Measurements from ENCODE around the gene MX2. TPM values are rescaled to one million over a fixed set of nuclear protein-coding genes. Genes with fewer than 3 reads are reported as not detected.

Gene MX2
- polyA plus RNA-seq, 1 donor = 2.7 TPM

DNA sequence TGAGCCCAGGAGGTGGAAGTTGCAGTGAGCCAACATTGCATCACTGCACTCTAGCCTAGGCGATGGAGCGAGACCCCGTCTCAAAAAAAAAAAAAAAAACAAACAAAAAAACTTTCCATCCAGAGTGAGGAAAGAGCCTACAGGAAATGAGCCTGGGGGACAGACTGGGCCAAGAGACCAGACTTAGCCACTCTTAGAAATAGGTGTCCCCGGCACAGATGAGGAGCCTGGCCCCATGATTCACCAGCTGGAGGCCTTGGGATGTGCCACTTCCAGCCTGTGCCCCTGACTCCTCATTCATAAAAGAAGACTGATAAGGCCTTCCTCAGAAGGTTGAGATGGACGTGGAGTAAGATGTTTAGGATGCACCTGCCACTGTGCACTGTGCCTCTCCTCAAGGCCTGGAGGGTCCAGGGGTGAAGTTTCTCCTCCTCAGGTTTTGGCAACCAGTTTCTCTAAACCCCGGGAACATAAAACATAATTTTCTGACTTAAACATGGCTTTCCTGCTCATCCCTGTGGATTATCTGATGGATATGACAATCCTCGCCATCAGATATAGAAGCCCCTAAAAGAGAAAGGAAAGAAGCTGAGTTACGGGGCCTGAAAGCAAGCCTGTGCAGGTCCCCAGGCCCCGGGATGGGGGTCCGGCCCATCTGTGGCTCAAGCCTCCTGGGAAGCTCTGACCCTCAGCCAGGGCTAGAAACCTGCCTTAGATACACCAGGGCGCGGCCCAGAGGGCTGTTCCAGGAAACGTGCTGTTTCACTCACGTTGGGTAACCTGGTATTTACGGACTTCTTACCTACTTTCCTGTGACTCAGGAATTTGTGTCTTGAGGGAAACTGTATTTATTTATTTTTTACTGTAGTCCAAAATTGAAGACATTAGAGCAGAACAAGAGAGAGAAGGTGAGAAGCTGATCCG, 90.2 kb downstream of the MX2 start:
- Histone ChIP-seq H3K27ac (ENCODE audit: low read length) (no peak overlapping the region), H3K9me3 (ENCODE audit: control insufficient read depth, low read depth, low read length) (no peaks in the 10 kb centered on the region), H3K36me3 (ENCODE audit: control insufficient read depth, insufficient read depth, low read length) (peaks cover 22% of the 10 kb centered on the region), H3K4me3 (ENCODE audit: low read length) (no peak overlapping the region), H3K4me1 (ENCODE audit: control insufficient read depth, insufficient read depth, low read length) (no peaks in the 10 kb centered on the region), H3K27me3 (ENCODE audit: control insufficient read depth, insufficient read depth, low read length) (no peaks in the 10 kb centered on the region)
- 40% methylated on average over 1 of the region's 16 CpGs for WGBS (ENCODE audit: insufficient coverage, low lambda C conversion rate)
- DNase-seq = no peak

DNA sequence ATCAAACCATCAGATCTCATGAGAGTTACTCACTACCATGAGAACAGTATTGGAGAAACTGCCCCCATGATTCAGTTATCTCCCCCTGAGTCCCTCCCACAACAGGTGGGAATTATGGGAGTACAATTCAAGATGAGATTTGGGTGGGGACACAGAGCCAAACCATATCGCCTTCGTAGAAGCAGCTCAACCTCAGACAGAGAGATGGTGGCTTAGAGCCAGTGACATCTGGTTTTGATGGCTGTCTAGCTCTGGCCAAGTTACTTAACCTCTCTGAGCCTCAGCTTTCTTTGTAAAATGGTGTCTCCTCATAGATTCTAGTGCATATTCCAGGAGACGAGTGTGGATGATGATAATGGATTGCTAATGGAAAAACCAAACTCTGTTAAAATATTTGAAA, 91.4 kb downstream of the MX2 start:
- Histone ChIP-seq H3K36me3 (ENCODE audit: control insufficient read depth, insufficient read depth, low read length) (peaks cover 19% of the 10 kb centered on the region), H3K4me1 (ENCODE audit: control insufficient read depth, insufficient read depth, low read length) (no peaks in the 10 kb centered on the region), H3K4me3 (ENCODE audit: low read length) (no peak overlapping the region), H3K27me3 (ENCODE audit: control insufficient read depth, insufficient read depth, low read length) (no peaks in the 10 kb centered on the region), H3K9me3 (ENCODE audit: control insufficient read depth, low read depth, low read length) (no peaks in the 10 kb centered on the region), H3K27ac (ENCODE audit: low read length) (no peak overlapping the region)
- no CpG with 5 or more reads among the region's 3 CpGs for WGBS (ENCODE audit: insufficient coverage, low lambda C conversion rate)
- no peak for DNase-seq

DNA sequence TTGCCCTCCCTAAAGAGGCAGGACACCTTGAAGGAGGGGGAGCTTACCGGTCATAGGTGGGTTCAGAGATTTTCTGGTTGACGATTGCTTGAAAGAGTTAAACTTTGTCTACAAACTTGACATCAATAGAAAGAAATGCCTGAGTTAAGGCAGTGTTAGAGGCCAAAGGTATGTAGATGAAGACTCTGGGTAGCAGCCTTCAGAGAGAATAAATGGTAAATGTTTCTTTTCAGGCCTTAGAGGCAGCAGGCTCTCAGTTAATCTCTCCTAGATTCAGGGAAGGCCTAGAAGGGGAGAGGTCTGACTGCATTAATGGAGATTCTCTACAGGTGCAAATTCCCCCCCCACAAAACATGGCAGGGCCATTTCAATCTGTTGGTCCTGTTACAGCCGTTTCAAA, 91.9 kb downstream of the MX2 start:
- no peaks in the 10 kb centered on the region for H3K4me1 ChIP-seq (ENCODE audit: control insufficient read depth, insufficient read depth, low read length)
- no peak overlapping the region for H3K27ac ChIP-seq (ENCODE audit: low read length)
- DNase-seq = no peak
- H3K9me3 ChIP-seq (ENCODE audit: control insufficient read depth, low read depth, low read length) = no peaks in the 10 kb centered on the region
- WGBS (ENCODE audit: insufficient coverage, low lambda C conversion rate) = 100% methylated on average over 1 of the region's 3 CpGs
- H3K4me3 ChIP-seq (ENCODE audit: low read length) = no peak overlapping the region
- no peaks in the 10 kb centered on the region for H3K27me3 ChIP-seq (ENCODE audit: control insufficient read depth, insufficient read depth, low read length)
- peaks cover 19% of the 10 kb centered on the region for H3K36me3 ChIP-seq (ENCODE audit: control insufficient read depth, insufficient read depth, low read length)

DNA sequence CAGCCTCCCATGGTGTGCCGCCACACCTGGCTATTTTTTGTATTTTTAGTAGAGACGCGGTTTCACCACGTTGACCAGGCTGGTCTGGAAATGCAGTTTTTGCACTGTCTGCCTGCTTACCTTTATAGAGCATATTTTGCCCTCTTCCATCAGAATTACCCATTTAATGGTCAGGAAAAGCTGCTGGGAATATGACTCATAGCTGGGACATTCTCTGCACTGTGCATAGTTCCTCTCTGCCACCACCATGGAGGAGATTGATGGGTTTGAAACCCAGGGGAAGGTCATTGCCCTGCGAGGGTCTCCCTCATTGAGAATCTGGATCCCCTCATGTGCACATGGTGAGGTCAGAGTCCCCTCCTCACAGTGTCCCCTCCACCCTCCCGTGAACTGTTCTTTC, 96.3 kb downstream of the MX2 start:
- Histone ChIP-seq H3K9me3 (ENCODE audit: control insufficient read depth, low read depth, low read length) (no peaks in the 10 kb centered on the region), H3K4me1 (ENCODE audit: control insufficient read depth, insufficient read depth, low read length) (peaks cover 2% of the 10 kb centered on the region), H3K36me3 (ENCODE audit: control insufficient read depth, insufficient read depth, low read length) (peaks cover 9% of the 10 kb centered on the region), H3K4me3 (ENCODE audit: low read length) (no peak overlapping the region), H3K27ac (ENCODE audit: low read length) (no peak overlapping the region), H3K27me3 (ENCODE audit: control insufficient read depth, insufficient read depth, low read length) (no peaks in the 10 kb centered on the region)
- WGBS (ENCODE audit: insufficient coverage, low lambda C conversion rate) = 90% methylated on average over 2 of the region's 6 CpGs
- DNase-seq = no peak

DNA sequence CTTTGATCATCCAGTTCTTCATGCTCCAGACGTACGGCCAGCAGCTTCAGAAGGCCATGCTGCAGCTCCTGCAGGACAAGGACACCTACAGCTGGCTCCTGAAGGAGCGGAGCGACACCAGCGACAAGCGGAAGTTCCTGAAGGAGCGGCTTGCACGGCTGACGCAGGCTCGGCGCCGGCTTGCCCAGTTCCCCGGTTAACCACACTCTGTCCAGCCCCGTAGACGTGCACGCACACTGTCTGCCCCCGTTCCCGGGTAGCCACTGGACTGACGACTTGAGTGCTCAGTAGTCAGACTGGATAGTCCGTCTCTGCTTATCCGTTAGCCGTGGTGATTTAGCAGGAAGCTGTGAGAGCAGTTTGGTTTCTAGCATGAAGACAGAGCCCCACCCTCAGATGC, 96.7 kb downstream of the MX2 start:
- peaks cover 11% of the 10 kb centered on the region for H3K36me3 ChIP-seq (ENCODE audit: control insufficient read depth, insufficient read depth, low read length)
- no peak overlapping the region for H3K4me3 ChIP-seq (ENCODE audit: low read length)
- DNase-seq = no peak
- H3K27me3 ChIP-seq (ENCODE audit: control insufficient read depth, insufficient read depth, low read length) = no peaks in the 10 kb centered on the region
- no peak overlapping the region for H3K27ac ChIP-seq (ENCODE audit: low read length)
- H3K9me3 ChIP-seq (ENCODE audit: control insufficient read depth, low read depth, low read length) = no peaks in the 10 kb centered on the region
- no CpG with 5 or more reads among the region's 22 CpGs for WGBS (ENCODE audit: insufficient coverage, low lambda C conversion rate)
- H3K4me1 ChIP-seq (ENCODE audit: control insufficient read depth, insufficient read depth, low read length) = peaks cover 2% of the 10 kb centered on the region

Other genes with a start within 250 kb of the MX2 start
- 20.7 TPM for gene BACE2, start 193.9 kb upstream of the MX2 start, polyA plus RNA-seq
- gene FAM3B, start 45.2 kb upstream of the MX2 start, polyA plus RNA-seq = 7.4 TPM
- 16.8 TPM for gene MX1, start 64.2 kb downstream of the MX2 start, polyA plus RNA-seq
- 149 TPM for gene TMPRSS2, start 146.1 kb downstream of the MX2 start, polyA plus RNA-seq